Adrenal gland (tissue), 5 donors: Measurements from ENCODE around the gene GRAP2.

ENCODE experiments used
- POLR2A ChIP-seq, 2 donors: fragments of 450-650 bp; IDR thresholded peaks; one replicate each; pipeline ENCODE4 v1.6.1; 2017; ENCODE audit warnings: antibody characterized with exemption in 2 of 2, mild to moderate bottlenecking in 2 of 2, moderate library complexity in 1 of 2
- TF ChIP-seq, protein P1 (sequence below), 6 experiments: fragments of 450-650 bp in 4 of 6; fragments of 200-600 bp in 2 of 6; sonication (generic) in 1 of 6; IDR thresholded peaks; 1 replicate in 5 of 6; 2 replicates in 1 of 6; pipeline versions ENCODE4 v1.5.1 to v1.8.0; 2016 to 2021; ENCODE audit warnings: antibody characterized with exemption in 6 of 6, mild to moderate bottlenecking in 2 of 6, moderate library complexity in 1 of 6
- donor health status: DM: no; HTN: no; CAD: no.

DNA sequence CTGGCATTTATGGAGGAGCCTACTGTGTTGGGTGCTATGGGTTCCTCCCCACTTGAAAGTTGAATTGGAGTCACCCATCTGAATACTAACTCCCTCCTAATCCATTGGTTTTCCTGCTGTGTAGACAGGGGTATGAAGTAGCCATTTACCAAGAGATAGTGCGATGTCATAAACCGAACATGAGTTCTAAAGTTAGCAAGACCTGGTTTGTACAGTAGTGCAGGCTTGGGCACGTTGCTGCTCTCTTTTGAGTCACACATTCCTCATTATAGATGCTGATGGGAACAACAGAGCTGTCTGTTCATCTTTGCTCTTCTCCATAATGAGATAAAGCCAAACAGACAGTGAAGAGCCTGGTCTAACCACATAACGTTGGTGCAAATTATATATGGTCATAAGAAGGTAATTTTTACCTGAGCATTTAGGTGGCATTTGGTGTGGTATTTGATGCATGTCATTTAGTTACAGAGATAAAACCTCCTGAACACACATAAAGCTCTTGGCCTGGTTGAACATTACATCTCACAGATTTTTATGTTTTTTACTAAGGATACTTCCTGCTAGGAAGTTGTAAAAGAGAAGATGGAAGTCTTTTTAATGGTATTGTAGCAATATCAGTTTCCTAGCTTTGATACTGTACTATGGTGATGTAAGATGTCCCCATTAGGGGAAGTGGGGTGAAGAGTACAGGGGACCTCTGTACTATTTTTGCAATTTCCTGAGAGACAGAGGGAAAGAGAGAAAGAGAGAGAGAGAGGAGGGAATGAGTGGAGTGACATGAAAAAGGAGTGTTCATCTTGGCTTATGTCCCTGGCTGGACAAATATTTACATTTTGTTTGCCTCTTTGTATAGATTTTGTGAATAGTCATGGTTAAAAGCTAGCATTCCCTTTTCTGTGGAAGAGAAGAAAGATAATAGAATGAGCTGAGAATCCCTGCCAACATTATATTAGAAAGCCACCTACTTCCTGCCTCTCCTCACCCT, 27.9 kb downstream of the GRAP2 start:
- no peak for TF ChIP-seq POLR2A (IDR thresholded peaks at IDR 0.05)
- TF ChIP-seq, protein P1, sequence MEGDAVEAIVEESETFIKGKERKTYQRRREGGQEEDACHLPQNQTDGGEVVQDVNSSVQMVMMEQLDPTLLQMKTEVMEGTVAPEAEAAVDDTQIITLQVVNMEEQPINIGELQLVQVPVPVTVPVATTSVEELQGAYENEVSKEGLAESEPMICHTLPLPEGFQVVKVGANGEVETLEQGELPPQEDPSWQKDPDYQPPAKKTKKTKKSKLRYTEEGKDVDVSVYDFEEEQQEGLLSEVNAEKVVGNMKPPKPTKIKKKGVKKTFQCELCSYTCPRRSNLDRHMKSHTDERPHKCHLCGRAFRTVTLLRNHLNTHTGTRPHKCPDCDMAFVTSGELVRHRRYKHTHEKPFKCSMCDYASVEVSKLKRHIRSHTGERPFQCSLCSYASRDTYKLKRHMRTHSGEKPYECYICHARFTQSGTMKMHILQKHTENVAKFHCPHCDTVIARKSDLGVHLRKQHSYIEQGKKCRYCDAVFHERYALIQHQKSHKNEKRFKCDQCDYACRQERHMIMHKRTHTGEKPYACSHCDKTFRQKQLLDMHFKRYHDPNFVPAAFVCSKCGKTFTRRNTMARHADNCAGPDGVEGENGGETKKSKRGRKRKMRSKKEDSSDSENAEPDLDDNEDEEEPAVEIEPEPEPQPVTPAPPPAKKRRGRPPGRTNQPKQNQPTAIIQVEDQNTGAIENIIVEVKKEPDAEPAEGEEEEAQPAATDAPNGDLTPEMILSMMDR (IDR thresholded peaks at IDR 0.05) = no peak
